HG02973 (cell line): ENCODE measurements around the gene SMAD7.
A peak's percentile ranks its signal among the peaks of the same experiment; 100 is the strongest.

Experiments used
- ATAC-seq: cut with Tn5 transposase; IDR thresholded peaks from one replicate; pipeline ENCODE4 v1.9.1; 2021; ENCODE audit warnings: moderate library complexity; ENCODE audit not compliant: unreplicated experiment

Gene SMAD7

DNA sequence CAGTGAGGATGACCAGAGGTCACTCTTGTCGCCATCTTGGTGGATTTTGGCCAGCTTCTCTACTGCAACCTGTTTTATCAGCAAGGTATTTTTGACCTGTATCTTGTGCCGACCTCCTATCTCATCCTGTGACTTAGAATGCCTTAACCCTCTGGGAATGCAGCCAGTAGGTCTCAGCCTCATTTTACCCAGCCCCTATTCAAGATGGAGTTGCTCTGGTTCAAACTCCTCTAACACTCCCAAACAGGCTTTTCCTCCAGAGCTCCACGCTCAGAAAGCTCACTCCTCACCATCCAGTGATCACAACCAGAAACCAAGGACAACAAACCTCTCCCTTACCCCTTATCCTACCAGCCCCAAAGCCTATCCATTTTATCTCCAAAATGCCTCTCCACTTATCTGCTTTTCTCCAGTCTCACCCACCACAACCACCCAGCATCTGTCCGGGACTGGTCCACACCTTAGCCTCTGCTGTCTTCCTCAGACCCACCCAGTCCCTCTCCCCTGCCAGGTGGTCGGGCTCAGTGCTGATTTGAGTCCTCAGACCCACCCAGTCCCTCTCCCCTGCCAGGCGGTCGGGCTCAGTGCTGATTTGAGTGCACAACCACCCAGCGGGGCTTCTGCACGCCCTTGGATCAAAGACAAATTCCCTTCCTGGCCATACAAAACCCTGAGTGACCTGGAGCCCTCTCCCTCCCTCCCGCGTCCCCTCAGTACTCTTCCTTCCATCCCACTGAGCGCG lies 11.7 kb upstream of the SMAD7 start:
- no peak for ATAC-seq

DNA sequence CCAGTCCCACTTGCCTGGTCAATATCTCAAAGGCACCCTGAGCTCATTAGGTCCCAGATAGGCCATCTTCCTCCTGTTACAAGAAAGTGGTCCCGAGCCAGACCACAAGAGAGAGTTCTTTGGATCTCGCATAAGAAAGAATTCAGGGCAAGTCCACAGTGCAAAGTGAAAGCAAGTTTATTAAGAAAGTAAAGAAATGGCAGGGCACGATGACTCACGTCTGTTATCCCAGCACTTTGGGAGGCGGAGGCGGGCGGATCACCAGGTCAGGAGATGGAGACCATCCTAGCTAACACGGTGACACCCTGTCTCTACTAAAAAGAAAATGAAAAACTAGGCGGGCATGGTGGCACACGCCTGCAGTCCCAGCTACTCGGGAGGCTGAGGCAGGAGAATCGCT lies 10.8 kb upstream of the SMAD7 start:
- no peak for ATAC-seq

DNA sequence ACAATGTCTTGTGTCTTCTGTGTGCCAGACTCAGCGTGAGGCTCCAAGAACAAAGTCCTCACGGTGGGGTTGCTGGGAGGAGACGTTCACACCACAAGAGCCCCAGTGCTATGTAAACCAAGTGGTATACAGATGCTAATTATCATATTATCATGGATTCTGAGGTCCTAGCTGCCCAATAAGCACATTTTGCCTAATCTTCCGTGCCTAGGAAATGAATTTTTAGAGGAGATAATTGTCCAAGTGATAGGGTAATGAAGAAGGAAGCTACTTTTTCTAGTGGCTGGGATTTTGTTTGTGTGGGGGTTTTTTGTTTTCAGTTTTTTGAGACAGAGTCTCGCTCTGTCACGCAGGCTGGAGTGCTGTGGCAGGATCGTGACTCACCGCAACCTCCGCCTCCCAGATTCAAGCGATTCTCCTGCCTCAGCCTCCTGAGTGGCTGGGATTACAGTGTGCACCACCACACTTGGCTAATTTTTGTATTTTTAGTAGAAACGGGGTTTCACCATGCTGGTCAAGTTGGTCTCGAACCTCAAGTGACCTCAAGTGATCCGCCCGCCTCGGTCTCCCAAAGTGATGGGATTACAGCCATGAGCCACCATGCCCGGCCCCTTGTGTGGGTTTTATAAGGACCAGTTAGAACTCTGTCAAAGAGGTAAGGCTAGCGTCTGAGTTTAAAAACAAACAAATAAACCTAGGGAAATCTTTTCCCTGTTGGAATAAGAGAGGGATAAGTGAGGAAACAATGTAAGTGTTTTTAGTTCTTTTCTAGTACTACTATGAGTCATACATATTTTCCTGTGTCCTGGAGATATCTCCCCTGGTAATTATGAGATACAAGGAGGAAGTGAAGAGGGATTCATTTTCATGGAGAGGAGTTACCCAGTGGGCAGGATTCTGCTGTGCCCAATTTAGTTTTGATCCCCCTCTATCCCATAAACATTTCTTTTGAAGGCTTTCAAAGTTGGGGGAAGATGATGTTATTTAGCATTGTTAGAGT lies 9.5 kb upstream of the SMAD7 start:
- no peak for ATAC-seq

DNA sequence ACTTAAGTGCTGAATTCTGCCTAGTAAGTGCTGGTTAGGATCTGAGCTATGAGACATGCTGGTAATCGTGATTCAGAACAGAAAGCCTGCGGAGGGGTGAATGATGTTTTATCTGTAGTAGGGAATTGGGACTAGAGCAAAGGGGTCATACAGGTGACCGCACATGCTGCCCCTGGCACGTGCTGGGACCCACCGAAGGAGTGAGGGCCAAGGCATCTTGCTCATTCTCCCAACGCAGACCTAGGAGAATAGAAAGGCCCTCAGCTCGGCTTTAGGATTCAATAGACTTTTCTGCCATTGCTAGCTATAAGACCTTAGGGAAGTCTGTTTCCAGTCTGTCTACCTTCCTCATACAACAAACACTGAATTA lies 8.8 kb upstream of the SMAD7 start:
- ATAC-seq = no peak

DNA sequence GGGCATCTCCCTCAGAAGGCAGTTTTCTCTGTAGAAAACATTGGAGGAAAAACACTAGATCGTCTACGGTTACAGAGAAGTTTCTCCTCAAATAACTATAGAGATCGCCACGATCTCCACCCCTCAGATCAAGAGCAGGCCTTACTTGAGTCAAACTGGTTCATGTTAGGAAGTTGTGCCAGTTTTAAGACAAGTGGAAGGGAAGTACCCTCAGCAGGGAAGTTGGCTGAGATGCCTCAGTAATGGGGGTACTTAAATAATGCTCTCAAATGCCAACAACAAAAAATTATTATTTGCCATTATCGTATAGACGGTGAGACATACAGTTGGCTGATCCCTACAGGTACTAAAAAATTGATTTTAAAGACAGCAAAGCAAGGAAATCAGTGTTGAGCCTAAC lies 8.2 kb upstream of the SMAD7 start:
- no peak for ATAC-seq

DNA sequence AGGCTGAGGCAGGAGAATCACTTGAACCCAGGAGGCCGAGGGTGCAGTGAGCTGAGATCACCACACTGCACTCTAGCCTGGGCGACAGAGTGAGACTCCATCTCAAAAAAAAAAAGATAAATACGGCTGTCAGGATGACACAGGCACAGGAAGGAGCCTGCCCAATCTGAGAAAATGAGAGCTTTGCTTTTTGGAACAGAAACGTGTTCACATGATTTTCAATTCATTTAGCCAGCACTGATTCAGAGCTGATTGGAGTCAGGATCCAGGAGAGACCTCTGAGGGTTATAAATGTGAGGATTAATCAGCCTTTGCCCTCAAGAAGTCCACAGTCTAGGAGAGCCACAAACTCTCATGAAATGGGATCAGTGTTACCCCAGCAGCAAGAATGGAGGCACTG lies 6.9 kb upstream of the SMAD7 start:
- no peak for ATAC-seq

DNA sequence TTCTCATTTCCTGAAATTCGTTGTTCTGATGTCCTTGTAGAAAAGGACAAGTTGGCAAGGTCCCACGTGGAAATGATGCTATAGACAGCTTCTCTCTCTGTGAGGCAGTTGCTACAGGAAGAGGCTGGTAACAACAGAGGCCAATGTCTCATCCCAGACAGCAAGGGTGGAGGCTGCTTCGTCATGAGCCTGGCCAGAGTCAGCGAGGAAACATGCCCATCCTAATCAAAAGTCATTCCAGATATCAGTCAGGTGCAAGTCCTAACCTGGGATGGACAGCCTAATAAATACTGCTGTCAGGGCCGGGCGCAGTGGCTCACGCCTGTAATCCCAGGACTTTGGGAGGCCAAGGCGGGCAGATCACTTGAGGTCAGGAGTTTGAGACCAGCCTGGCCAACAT lies 6.4 kb upstream of the SMAD7 start:
- no peak for ATAC-seq

DNA sequence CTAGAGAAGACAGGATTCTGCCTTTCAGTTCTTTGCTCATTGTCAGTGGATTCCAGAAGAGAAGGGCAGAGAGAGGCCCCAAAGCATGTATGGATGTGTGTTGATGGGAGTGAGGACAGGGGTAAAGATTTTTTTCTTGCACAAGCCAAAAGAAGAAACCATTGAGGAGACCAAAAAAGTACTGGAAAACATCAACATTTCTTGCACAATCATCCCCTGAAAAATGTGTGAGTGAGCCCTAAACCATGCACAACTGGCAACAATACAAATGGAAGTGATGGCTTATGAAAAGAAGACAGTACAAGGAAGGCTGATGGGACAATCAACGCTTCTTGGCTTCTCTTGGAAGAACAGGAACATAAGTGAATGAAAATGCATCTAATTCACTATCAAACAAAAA lies 5.6 kb upstream of the SMAD7 start:
- no peak for ATAC-seq

DNA sequence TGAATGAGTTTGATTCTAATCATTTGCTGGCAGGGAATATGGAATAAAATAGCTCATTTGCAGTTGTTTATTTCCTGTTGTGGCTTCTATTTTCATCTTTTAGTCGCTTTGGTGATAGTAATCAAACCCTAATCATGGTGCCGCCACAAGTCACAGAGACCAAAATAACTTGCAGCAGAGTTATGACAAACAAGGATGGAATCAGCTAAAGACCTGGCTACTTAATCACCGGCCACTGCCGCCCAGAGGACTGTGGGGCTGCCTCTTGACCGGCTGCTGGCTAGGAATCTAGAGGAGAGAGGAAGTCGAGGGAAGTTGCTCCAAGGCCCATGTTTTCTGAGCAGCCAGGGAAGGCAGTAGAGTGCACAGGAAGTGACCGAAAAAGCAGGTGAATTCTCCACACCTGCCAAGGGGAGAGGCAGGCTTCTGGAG lies 5.1 kb upstream of the SMAD7 start:
- ATAC-seq = no peak

DNA sequence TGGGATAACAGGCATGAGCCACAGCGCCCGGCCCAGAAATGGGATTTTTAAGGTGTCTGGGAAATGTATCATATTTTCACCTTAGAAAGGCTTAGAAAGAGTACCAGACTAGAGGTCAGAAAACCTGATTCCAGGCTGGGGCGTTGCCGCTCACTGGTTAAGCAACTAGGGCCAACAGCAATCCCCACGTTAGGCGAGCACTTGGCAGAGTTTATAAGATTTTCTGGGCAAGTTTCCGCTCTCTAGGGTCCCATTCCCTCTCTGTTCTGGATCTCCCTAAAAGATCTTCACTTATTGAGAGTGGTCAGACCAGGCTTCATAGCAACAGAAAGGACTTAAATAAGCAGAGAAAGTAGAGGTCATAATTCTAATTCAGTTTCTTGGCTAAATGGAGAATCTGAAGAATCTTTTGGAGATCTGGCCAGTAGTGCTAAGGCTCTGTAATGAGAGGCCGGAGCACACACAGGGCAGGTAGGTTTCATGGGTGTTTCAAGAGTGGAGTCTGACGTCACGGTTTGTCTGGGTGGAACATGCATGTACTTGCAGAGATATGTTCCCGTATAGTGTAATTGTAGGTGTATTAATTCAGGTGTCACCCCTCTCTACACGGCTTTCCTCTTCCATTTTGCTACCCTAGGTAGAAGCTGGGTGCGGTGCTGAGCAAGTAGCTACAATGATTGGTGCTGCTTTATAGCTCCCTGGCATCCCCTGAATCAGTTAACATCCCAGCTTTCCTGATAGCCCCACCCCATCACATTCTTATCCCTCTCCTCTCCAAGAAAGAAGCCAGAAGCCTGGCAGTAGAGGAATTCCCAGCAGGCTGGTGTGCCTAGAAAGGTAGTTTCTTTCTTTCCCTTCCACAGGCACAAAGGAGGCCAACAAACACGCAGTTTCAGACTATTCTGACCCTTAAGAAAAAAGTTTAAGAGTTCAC lies 4.4 kb upstream of the SMAD7 start:
- ATAC-seq = no peak

DNA sequence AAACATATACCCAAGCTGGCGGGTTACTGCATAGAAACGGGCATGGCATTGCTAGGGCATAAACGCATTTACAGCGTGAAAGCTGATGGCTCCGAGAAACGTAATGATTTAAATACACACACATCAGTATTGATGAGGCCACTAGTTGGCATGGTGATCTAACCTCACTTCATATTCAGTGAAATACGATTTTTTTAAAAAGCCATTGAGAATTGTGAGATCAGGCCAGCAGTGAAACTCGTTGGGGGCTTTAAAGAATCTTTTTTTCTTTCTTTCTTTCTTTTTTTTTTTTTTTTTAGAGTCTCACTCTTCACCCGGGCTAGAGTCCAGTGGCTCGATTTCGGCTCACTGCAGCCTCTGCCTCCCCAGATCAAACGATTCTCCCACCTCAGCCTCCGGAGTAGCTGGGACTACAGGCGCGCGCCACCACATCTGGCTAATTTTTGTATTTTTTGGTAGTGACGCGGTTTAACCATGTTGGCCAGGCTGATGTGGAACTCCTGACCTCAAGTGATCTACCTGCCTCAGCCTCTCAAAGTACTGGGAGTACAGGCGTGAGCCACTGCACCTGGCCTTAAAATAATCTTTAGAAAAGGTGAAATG lies 2.4 kb upstream of the SMAD7 start:
- no peak for ATAC-seq

DNA sequence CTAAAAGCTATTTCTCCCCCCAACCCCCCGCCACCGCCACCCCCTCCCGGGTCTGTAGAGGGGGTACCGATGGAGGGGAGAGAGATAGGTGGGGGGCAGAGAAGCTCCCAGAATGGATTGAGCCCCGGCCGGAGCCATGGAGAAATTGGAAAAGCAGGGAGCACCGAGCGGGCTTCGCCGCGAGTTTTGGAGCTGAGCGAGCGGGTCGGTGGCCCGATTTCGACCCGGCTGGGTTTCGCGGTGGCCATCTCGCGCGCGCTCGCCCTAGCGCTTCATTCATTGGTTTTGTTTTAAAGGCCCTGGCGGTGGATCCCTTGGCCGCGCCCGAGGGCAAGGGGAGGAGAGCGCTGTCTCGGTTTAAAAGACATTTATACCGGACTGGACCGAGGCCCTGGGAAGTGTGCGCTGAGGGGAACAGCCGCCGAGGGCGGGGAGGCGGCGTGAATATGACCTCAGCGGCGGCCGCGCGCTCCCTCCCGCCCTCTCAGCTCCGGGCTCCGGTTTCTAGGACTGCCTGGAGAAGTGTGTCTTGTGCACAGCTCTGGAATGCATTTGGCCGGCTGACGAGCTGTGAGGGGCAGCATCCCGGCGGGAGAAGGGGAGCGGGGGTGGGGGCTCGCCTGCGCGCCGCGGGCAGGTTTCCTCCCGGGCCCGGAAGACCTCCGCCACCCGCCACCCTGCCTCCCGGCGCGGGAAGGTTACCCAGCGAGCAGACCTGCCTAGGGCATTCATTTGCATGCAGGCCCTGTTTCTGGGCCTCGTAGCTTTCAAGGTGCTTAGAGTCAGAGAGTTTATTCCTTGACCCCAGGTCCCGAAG lies 1.7 kb upstream of the SMAD7 start:
- peak; percentile 25 for ATAC-seq

DNA sequence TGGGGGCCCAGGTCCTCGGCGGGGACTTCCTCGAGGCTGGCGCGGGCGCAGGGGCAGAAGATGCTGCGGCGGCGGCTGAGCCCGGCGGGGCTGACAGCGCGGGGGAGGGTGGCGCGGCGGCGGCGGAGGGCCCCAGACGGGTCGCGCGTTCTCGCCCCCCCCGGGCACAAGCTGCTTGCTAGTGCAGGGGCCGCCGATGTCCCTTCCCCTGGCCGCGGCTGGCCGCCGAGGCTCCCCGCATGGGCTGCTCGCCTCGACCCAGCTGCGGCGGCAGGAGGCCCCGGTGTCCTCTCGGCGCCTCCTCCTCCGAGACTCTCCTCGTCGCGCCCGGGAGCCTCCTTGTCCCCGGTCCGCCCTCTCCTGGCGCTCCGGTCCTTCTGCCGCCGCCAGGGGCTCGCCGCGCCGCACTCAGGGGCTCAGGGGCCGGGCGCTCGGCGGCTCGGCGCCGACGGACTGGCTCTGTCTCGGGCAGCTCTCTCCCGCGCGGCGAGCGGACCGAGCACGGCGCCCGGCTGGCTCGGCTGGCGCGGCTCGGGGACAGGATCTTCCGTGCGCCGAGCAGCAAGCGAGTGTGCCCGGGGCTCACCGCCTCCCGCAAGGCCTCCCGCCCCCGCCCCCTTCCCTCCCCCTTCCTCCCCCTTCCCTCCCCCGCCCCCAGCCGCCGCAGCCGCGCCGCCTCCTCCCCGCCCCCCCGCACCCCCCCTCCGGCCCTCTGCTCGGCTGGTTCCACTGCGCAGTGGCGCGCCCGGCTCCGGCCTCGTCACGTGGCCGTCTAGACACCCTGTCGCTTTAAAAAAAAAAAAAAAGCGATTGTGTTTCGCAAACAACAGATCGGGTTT lies 902 bp upstream of the SMAD7 start:
- ATAC-seq = peak; percentile 32

DNA sequence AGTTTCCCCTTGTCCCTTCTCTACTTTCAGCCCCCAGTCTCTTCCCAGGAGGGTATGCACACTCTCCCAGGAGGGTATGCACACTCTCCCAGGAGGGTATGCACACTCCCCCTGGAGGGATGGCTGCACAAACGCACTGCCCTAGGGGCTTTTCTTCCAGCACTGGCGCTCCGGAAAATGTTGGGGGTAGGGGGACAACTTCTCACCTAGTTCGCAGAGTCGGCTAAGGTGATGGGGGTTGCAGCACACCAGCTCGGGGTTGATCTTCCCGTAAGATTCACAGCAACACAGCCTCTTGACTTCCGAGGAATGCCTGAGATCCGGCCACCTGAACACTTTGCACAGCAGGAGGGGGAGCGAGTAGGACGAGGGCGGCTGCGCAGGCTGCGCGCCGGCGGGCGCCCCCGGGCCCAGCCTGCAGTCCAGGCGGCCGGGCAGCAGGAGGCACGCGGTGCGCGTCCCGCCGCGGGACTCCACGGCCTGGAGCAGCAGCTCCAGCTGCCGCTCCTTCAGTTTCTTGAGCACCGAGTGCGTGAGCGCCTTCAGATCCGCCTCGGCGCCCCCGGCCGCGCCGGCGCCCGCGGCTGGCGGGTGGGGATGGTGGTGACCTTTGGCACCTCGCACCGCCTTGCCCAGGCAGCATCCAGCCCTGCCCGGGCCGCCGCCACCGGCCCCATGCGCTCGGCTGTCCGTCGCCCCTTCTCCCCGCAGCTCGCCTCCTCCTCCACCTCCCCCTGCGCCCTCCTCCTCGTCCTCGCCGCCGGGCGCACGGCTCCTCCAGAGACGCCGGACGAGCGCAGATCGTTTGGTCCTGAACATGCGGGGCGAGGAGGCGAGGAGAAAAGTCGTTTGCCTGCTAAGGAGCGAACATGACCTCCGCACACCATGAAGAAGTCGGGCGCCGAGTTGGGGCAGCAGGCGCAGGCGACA lies 894 bp downstream of the SMAD7 start:
- no peak for ATAC-seq

DNA sequence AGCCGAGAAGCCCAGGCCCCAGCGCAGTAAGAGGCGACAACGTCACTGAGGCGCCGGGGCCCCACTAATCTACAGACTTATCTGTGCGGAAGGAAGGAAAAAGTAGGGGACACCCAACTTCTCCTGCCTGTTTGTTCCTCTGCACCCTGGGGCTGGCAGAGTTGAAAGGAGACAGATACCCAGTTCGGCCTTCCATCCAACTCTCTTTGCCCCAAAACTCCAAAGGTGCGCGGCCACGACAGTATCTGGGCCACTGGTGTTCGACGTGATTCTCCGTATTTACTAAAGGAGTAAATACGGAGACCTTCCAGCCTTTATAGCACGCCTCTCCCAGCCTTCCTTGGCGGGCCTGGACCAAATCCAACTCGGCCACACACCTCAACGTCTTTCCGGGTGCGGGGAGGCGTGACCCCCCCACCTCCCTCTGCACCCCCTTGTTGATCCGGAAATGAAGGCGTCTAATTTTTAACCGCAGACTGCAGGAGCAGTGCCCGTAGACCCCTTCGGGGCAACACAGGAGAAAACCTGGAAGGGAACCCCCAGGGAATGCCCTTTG lies 1.6 kb downstream of the SMAD7 start:
- ATAC-seq = no peak

DNA sequence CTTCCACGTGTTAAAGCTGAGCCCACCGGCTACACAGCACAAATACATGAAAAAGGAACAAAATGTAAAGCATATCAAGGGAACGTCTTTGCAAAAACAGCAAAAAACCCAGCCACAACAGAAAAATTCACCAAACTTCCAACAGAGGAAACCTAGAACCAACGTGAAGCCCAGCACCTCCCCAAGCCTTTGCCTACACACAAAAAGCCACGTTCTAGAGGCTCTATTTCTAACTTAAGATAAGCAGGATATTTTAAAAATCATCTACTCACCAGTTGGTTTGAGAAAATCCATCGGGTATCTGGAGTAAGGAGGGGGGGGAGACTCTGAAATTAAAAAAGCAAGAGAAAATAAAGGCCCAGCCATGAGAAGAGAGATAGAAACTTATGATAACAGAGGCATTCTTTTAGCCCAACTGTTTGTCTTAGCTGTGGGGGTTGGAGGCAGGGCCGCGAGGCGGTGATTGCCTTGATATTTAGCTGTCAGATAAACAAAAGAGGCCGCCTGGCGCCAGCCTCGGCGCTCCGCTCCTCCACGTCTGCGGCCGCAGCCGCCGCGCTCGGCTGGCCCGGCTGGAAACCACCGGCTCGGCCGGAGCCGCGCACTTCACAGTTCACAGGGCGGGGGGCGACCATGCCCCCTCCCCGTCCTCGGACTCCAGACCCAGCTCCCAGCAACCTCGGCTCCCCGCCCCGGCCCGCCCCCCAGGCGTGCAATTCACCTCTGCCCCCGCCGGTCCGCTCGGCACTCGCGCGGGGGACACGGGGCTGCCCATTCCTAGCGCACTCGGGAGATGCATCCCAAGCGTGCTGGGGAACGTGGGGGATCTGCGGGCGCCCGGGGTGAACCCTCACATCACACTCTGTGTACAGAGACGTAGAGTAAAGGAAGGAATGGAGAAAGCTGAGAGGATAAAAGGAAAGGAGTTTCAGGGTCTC lies 2.4 kb downstream of the SMAD7 start:
- ATAC-seq = no peak
